IMR-90 (cell line): ENCODE results near the gene BCAS3.

Source experiments
- CHD1 ChIP-seq: IDR thresholded peaks from 2 replicates; pipeline ENCODE4 v1.6.1; 2012; ENCODE audit warnings: low read depth, low read length, improper control_type of control experiment
- FOS ChIP-seq: fragments of 150-350 bp; IDR thresholded peaks from 2 replicates; pipeline ENCODE4 v1.6.1; 2016; ENCODE audit warnings: low read depth, low read length
- MXI1 ChIP-seq: IDR thresholded peaks from 2 replicates; pipeline ENCODE4 v1.6.1; 2012; ENCODE audit warnings: low read depth, mild to moderate bottlenecking, low read length, moderate library complexity, borderline replicate concordance
- NFE2L2 ChIP-seq: fragments of 150-350 bp; IDR thresholded peaks from 2 replicates; pipeline ENCODE4 v1.6.1; 2016; ENCODE audit warnings: low read depth, mild to moderate bottlenecking, low read length
- TF ChIP-seq, protein P1 (sequence below): conservative IDR thresholded peaks from 2 replicates; pipeline ENCODE4 v1.5.1; 2012; ENCODE audit warnings: mild to moderate bottlenecking, low read depth, low read length, improper control_type of control experiment

GRCh38 chr17:61307905-61308886, 630.5 kb downstream of the BCAS3 start:
- no peak for TF ChIP-seq CHD1
- TF ChIP-seq, protein P1, sequence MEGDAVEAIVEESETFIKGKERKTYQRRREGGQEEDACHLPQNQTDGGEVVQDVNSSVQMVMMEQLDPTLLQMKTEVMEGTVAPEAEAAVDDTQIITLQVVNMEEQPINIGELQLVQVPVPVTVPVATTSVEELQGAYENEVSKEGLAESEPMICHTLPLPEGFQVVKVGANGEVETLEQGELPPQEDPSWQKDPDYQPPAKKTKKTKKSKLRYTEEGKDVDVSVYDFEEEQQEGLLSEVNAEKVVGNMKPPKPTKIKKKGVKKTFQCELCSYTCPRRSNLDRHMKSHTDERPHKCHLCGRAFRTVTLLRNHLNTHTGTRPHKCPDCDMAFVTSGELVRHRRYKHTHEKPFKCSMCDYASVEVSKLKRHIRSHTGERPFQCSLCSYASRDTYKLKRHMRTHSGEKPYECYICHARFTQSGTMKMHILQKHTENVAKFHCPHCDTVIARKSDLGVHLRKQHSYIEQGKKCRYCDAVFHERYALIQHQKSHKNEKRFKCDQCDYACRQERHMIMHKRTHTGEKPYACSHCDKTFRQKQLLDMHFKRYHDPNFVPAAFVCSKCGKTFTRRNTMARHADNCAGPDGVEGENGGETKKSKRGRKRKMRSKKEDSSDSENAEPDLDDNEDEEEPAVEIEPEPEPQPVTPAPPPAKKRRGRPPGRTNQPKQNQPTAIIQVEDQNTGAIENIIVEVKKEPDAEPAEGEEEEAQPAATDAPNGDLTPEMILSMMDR, result peak; percentile 10; the same call in 1 of the 2 replicates
- TF ChIP-seq MXI1, result 0 out of 2 replicates have a peak, but pooled peaks have one; percentile 23
- peak; percentile 93; the same call in 1 of the 2 replicates for TF ChIP-seq FOS
- peak; percentile 99 for TF ChIP-seq NFE2L2
